ENCODE data around the gene PHOX2B.
"Not testable (repeated sequence)": the region's sequence is repeated elsewhere in the genome, so short reads cannot be mapped to it uniquely, and the experiment has no call there.

Gene PHOX2B

DNA sequence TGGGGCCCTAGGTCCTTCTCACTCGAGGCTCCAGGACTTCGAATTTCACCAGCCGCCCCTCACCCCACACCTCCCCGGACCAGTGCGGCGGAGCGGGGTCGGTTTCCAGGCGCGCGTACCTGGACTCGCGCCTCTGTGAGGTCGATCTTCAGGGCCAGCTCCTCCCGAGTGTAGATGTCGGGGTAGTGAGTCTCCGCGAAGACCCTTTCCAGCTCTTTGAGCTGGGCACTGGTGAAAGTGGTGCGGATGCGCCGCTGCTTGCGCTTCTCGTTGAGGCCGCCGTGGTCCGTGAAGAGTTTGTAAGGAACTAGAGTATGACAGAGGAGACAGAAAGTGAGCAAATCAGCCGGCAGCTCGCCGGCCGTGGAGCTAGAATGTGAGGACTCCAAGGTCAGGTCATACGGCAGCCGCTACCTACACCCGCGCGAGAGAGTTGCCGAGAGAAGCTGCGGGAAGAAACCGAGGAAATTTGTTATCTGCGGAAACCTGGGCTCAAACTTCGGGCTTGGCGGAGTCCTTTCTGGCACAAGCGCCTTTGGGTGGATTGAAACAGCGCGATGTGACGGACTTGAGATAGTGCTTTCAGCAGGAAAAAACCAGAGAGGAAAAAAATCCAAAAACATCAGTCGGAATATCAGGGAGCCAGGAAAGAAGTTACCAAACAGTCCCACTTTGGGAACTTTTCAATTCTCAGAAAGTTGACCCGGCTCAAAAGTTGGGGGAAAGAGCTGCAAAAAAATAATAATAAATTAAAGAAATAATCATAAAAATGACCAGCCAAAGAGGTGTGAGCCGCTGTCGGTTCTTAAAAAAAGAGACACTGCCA lies 1.1 kb downstream of the PHOX2B start:
- no peak for DNase-seq

- no peak for DNase-seq
Measured at GRCh38 chr4:41746440-41747229, 1.9 kb downstream of the PHOX2B start.

DNA sequence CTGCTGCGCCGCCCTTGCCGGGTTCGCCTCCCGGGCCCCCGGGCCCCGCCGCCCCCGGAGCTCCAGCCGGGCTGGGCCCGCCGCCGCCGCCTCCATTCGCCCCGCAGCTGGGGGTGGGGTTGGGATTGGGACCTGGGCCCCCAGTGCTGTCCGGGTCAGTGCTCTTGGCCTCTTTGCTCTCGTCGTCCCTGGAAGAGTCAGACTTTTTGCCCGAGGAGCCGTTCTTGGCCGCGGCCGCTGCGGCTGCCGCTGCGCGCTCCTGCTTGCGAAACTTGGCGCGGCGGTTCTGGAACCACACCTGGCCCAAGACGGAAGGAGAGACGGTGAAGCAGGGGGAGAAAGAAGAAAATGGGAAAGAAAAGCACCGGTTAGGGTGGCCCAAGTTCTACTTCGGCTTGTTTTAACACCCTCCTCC lies 2.5 kb downstream of the PHOX2B start:
- DNase-seq: no peak

- DNase-seq: no peak
Measured at GRCh38 chr4:41745292-41746024, 3.1 kb downstream of the PHOX2B start.

DNA sequence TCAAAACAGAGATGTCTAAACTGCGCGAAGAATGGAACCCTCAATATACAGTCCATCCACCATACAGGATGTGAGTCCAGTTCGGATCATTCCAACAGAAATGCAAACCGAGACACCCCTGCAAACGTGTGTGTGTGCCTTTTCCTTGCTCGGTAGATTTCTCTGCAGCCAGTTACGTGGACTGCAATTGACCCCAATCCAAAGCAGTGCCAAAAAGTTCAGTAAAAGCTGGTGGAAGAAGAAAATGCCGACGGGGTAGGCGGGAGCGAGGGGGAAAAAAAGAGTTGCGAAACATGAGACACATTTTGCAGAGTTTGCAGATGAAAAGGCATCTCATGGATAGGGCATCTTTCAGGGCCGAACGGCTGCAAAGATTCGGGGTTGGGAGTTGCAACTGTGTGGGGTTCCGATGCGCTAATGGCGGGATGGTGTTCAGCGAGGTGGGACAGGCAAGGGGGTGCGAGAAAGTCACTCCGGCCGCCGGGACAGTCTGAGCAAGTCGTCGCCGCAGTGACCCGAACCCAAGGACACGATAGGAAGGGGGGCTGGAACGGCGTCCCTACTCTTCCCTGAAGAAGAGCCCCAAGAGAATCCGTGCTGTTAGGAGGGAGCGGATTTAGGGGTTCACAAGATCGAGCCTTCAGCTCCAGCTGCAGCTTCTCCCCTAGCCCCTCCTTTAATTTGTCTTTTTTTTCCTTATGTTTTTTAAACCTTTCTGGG lies 3.8 kb downstream of the PHOX2B start:
- no peak for DNase-seq

GRCh38 chr4:41741354-41741753 lies 7.2 kb downstream of the PHOX2B start:
- DNase-seq: no peak

DNA sequence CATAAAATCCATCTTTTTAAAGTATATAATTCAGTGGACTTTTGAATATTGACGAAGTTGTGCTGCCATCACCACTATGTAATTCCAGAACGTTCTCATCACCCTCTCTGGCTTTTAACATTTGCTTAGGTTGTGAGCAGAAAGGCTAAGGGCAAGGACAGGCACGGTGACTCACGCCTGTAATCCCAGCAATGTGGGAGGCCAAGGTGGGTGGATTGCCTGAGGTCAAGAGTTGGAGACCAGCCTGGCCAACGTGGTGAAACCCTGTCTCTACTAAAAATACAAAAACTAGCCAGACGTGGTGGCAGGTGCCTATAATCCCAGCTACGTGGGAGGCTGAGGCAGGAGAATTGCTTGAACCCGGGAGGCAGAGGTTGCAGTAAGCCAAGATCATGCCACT lies 11.0 kb downstream of the PHOX2B start:
- not testable (repeated sequence) for DNase-seq

- DNase-seq: no peak
Measured at GRCh38 chr4:41734371-41734770, 14.2 kb downstream of the PHOX2B start.

DNA sequence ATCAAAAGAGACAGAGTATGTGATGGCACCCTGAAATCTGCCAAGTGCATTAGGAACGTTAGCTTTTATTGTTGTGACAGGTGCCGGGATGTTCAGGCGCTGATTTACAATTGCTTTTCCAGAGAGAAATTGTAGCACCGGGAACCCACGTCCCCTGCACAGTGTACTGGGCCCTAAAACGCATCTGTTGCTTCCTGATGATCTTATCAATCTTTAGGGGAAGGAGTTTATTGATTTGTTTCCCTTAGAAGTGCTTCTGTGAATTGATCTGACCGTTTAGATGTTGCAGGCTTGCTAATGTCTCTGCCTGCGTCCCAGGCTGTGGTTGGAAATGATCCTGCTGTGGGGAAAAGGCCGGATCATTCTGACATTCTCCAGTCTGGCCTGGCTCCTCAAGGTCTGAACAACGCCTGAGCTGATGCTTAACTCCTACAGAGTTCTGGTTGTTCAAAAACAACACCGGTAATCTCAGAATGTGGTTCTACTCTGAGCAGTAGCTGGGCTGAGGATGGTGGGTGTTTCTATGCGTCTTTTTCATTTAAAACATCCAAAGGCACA lies 16.9 kb downstream of the PHOX2B start:
- no peak for DNase-seq

- DNase-seq: no peak
Measured at GRCh38 chr4:41728573-41728913, 20.0 kb downstream of the PHOX2B start.

DNA sequence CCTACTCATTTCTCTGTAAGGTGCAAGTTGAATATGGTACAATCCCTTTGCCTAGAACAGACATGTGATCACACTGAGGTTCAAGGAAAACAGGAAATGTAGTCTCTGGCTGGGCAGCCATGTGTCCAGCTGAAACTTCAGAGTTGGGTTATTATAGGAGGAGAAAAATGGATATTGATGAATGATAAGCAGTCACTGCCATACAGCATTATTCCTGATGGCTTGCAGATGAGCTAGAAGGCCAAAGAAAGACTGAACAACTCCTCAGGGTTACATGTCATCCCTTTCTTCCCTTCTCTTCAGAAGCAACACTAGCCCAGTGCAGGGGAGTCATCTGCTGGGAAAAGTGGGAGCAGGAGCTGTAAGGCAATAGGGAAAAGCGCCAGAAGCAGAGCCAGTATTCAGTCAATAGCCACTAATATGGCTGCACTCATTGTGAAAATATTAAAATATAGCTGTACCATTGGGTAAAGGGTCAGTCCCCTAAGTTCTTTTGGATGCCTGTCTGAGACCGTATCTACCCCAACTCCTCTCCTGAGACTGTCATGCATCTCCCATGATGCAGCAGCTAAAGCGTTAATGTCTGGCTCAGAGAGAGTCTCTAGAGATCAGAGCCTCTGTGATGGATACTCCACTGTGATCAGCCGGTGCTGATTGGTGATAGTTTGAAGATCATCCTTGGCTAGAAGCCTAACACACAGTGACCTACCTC lies 20.5 kb downstream of the PHOX2B start:
- DNase-seq: no peak

GRCh38 chr4:41725254-41725653 lies 23.3 kb downstream of the PHOX2B start:
- no peak for DNase-seq

GRCh38 chr4:41723286-41723685 lies 25.2 kb downstream of the PHOX2B start:
- DNase-seq: no peak

GRCh38 chr4:41722181-41722580 lies 26.3 kb downstream of the PHOX2B start:
- DNase-seq: no peak

- DNase-seq: no peak
Measured at GRCh38 chr4:41719417-41719816, 29.1 kb downstream of the PHOX2B start.

GRCh38 chr4:41718907-41719306 lies 29.6 kb downstream of the PHOX2B start:
- DNase-seq: no peak

DNA sequence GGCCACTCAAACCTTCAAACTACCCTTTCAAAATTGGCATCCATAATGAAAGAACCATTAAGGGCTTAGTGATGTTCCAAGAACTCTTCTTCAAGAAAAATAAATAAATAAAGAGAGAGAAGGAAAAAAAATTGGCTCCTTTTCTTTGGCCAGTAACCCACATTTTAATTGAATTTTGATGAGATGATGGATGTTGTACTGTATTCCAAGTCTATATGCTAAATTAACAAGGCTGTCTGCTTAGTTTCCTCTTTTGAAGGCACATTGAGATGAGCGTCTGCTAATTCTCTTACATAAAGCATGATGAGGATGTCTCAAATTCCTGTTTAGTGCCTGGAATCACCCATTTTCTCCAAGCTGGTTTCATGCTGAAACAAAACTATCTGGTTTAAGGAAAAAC lies 33.4 kb downstream of the PHOX2B start:
- DNase-seq: no peak

- DNase-seq: no peak
Measured at GRCh38 chr4:41714364-41715000, 34.0 kb downstream of the PHOX2B start.

- DNase-seq: no peak
Measured at GRCh38 chr4:41713768-41714167, 34.8 kb downstream of the PHOX2B start.

GRCh38 chr4:41712425-41712824 lies 36.1 kb downstream of the PHOX2B start:
- no peak for DNase-seq

DNA sequence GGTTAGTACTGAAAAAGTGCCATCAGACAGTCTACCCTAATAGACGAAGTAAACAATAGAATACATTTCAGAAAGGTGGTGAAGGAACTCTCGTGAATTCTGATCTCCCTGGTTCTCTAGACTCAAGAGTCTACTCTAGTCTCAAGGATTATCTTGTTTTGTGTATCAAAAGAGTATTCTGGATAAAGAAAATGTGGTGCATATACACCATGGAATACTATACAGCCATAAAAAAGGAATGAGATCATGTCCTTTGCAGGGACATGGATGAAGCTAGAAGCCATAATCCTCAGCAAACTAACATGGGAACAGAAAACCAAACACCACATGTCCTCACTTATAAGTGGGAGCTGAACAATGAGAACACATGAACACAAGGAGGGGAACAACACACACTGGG lies 36.9 kb downstream of the PHOX2B start:
- DNase-seq: not testable (repeated sequence)
